Measurements from ENCODE around the gene ATXN1.

- TF ChIP-seq RARB (CRISPR knock-in tag; IDR thresholded peaks at IDR 0.05): no peak
- TF ChIP-seq POLR2A (IDR thresholded peaks at IDR 0.05; ENCODE audit: low read length): no peak
- no peak for TF ChIP-seq CTCF (IDR thresholded peaks at IDR 0.05)
- TF ChIP-seq ESRRA (IDR thresholded peaks at IDR 0.05; ENCODE audit: borderline replicate concordance, low read length): no peak
- no peak for TF ChIP-seq JUNB (IDR thresholded peaks at IDR 0.05)
- no peak for TF ChIP-seq PHF8 (IDR thresholded peaks at IDR 0.05; ENCODE audit: borderline replicate concordance, low read depth)
- no peak for TF ChIP-seq CEBPB (IDR thresholded peaks at IDR 0.05)
- TF ChIP-seq SMC3 (IDR thresholded peaks at IDR 0.05): no peak
- TF ChIP-seq HES2 (IDR thresholded peaks at IDR 0.05): no peak
- TF ChIP-seq KDM1A (IDR thresholded peaks at IDR 0.05; ENCODE audit: low read depth): no peak
- TF ChIP-seq MAFK (IDR thresholded peaks at IDR 0.05; ENCODE audit: partially characterized antibody): no peak
- TF ChIP-seq JUN (IDR thresholded peaks at IDR 0.05): no peak
- no peak for TF ChIP-seq REST (IDR thresholded peaks at IDR 0.05)
- no peak for TF ChIP-seq ATOH8 (CRISPR knock-in tag; IDR thresholded peaks at IDR 0.05; ENCODE audit: low read depth)
Measured at GRCh38 chr6:16562498-16562897, 198.8 kb downstream of the ATXN1 start.
